HG03439 (cell line): Measurements from ENCODE around the gene ROBO2.

Experiments
- ATAC-seq: cut with Tn5 transposase; IDR thresholded peaks from one replicate; pipeline ENCODE4 v1.9.1; 2021; ENCODE audit warnings: mild to moderate bottlenecking, moderate library complexity; ENCODE audit not compliant: unreplicated experiment

The ROBO2 gene

GRCh38 chr3:77464111-77464688 is 424.3 kb downstream of the ROBO2 start:
- no peak for ATAC-seq

GRCh38 chr3:77466562-77467115 is 426.7 kb downstream of the ROBO2 start:
- ATAC-seq = no peak

- no peak for ATAC-seq
Measured at GRCh38 chr3:77467702-77468625, 428.1 kb downstream of the ROBO2 start.

- no peak for ATAC-seq
Measured at GRCh38 chr3:77468626-77469020, 428.7 kb downstream of the ROBO2 start.

- ATAC-seq = no peak
Measured at GRCh38 chr3:77475507-77475906, 435.6 kb downstream of the ROBO2 start.

- no peak for ATAC-seq
Measured at GRCh38 chr3:77479021-77479420, 439.1 kb downstream of the ROBO2 start.

- no peak for ATAC-seq
Measured at GRCh38 chr3:77489216-77489615, 449.3 kb downstream of the ROBO2 start.

GRCh38 chr3:77491961-77492360 is 452.1 kb downstream of the ROBO2 start:
- no peak for ATAC-seq

- no peak for ATAC-seq
Measured at GRCh38 chr3:77500721-77501120, 460.8 kb downstream of the ROBO2 start.

GRCh38 chr3:77506384-77506783 is 466.5 kb downstream of the ROBO2 start:
- no peak for ATAC-seq

- ATAC-seq = no peak
Measured at GRCh38 chr3:77513542-77513941, 473.6 kb downstream of the ROBO2 start.

- no peak for ATAC-seq
Measured at GRCh38 chr3:77514766-77515165, 474.9 kb downstream of the ROBO2 start.

GRCh38 chr3:77524463-77524862 is 484.6 kb downstream of the ROBO2 start:
- no peak for ATAC-seq

GRCh38 chr3:77524946-77525682 is 485.2 kb downstream of the ROBO2 start:
- no peak for ATAC-seq

GRCh38 chr3:77526573-77527113 is 486.7 kb downstream of the ROBO2 start:
- no peak for ATAC-seq

GRCh38 chr3:77529522-77529921 is 489.6 kb downstream of the ROBO2 start:
- no peak for ATAC-seq

- ATAC-seq = no peak
Measured at GRCh38 chr3:77530870-77531269, 491.0 kb downstream of the ROBO2 start.

- ATAC-seq = no peak
Measured at GRCh38 chr3:77535116-77535515, 495.2 kb downstream of the ROBO2 start.

- ATAC-seq = no peak
Measured at GRCh38 chr3:77536038-77536775, 496.3 kb downstream of the ROBO2 start.

GRCh38 chr3:77539014-77539413 is 499.1 kb downstream of the ROBO2 start:
- no peak for ATAC-seq
